Hypothalamus (tissue), 51 donors: ENCODE data around the gene PACS1.

ENCODE experiments used
- DNase-seq, 51 donors: peaks; one replicate each; lab custom pipeline; 2025; lab: John Stamatoyannopoulos, UW

PACS1 gene

GRCh38 chr11:66281776-66282467 lies 211.8 kb downstream of the PACS1 start:
- DNase-seq, result no peak

- peak; percentile 55 to 100 (median 98) for DNase-seq
Measured at GRCh38 chr11:66282468-66283455, 212.7 kb downstream of the PACS1 start.

- no peak for DNase-seq
Measured at GRCh38 chr11:66283461-66284105, 213.5 kb downstream of the PACS1 start.

GRCh38 chr11:66284526-66285078 lies 214.5 kb downstream of the PACS1 start:
- no peak for DNase-seq

- no peak for DNase-seq
Measured at GRCh38 chr11:66285250-66285947, 215.3 kb downstream of the PACS1 start.

GRCh38 chr11:66286699-66287098 lies 216.6 kb downstream of the PACS1 start:
- DNase-seq, result no peak

GRCh38 chr11:66287211-66287888 lies 217.3 kb downstream of the PACS1 start:
- DNase-seq, result no peak

- no peak for DNase-seq
Measured at GRCh38 chr11:66287889-66288670, 218.0 kb downstream of the PACS1 start.

GRCh38 chr11:66288671-66289547 lies 218.8 kb downstream of the PACS1 start, which contains the start of gene YIF1A:
Gene YIF1A, minus strand, starts transcription at chr11:66289143. Its CDS starts 158 bp downstream, at chr11:66288985.
- DNase-seq, result peak; percentile 89 to 100 (median 99)

GRCh38 chr11:66289548-66290329 lies 219.7 kb downstream of the PACS1 start:
- DNase-seq, result peak in 23 of 51 donors; percentile 62 to 91 (median 73)

- no peak for DNase-seq
Measured at GRCh38 chr11:66290330-66290621, 220.2 kb downstream of the PACS1 start.

- DNase-seq, result peak in 5 of 51 donors; percentile 20 to 31 (median 29)
Measured at GRCh38 chr11:66291303-66291705, 221.2 kb downstream of the PACS1 start.

GRCh38 chr11:66291706-66292542 lies 221.9 kb downstream of the PACS1 start, which contains the start of gene TMEM151A:
Gene TMEM151A, plus strand, starts transcription at chr11:66291894. Its CDS starts 120 bp downstream, at chr11:66292014.
- DNase-seq, result peak in 20 of 51 donors; percentile 22 to 72 (median 40)

GRCh38 chr11:66292543-66293332 lies 222.7 kb downstream of the PACS1 start:
- peak in 1 of 51 donors; percentile 33 for DNase-seq

- peak in 1 of 51 donors; percentile 28 for DNase-seq
Measured at GRCh38 chr11:66293352-66293751, 223.3 kb downstream of the PACS1 start.
